Mesenteric fat pad (tissue), 1 donor: ENCODE data around the gene PPP2R2C. TPM values are rescaled to one million over a fixed set of nuclear protein-coding genes. Genes with fewer than 3 reads are reported as not detected.

Experiments
- DNase-seq: peaks from one replicate; pipeline ENCODE4 v3.0.0-alpha.2; 2020; ENCODE audit warnings: low spot score
- total RNA-seq: library from RNA; stranded (reverse); fragmentation: NEBNext Ultra II Directional; extraction: Animal tissue kit (Norgen Biotek cat#: 25700); gene quantifications from one replicate; pipeline ENCODE4 v1.2.1, GENCODE V29; 2021
- donor health status: DM: yes; HTN: yes; CAD: no.

PPP2R2C gene
- total RNA-seq, 1 donor from 2014 or later, result 1.1 TPM

DNA sequence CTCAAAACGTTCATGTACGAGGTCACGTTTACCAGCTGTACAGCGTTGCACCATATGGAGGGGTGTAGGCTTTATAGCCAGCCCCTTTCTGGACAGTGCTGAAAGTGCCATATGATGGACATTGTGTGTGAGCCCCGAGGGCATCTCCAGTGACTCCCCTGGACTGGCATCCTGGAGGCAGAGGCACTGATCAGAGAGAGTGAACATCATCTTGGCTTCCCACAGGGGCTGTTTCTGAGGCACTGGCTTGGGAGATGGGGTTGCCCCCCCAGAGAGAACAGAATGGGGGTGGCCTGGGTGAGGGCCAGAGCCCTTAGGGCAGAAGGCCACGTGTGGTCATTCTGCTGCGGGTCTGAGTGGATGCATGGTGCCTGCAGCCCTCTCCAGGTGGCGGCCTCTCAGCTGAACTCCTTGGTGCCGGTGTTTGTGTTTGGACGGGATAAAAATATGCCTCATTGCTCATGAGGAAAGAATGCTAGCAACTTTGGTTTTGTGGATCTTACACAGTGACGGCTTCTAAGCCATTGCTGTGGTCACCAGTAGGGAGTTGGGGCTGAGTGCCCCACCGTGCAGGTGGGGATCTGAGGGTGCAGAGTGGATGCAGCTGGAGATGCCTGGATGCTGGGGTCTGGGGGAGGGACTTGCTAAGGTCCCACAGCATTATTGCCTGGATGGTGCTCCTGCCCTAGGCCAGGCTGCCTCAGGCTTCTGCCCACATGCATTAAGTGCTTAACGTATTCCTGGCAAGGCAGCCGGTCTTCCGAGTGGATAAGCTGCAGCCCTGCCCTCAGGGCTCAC lies 199.4 kb downstream of the PPP2R2C start:
- no peak for DNase-seq

DNA sequence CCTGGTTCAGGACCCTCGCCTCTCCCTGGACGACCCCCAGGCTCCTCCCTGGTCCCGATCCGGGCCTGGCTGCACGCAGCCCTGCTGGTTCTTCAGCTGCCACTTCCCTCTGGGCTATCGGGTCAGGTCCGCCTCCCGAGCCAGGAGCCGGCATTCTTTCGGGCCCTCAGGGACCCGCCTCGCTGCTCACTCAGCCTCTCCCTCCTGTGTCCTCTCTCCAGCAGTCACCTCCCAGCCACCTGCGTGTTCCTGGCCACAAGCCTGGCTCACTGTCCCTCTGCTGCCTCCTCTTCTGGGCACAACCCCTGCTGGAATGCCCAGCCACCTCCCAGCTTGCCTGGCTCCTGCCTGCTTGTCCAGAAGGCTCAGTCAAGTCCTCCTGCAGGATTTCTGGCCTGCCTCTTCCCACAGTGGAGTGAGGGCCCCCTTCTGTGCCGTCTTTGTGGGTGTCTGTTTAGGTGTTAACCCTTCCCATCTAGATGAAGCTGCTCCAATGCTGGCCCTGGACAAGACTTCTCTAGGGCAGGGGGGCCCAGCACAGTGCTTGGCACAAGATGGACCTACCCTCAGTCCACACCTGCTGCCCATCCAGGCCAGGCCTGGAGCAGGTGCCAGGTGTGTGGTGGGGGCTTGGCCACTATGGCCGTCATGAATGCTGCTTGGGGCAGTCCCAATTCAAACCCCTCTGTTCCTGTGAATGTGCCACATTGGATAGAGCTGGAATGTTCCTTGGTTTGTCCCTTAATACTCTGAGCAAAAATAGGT lies 200.5 kb downstream of the PPP2R2C start:
- no peak for DNase-seq

DNA sequence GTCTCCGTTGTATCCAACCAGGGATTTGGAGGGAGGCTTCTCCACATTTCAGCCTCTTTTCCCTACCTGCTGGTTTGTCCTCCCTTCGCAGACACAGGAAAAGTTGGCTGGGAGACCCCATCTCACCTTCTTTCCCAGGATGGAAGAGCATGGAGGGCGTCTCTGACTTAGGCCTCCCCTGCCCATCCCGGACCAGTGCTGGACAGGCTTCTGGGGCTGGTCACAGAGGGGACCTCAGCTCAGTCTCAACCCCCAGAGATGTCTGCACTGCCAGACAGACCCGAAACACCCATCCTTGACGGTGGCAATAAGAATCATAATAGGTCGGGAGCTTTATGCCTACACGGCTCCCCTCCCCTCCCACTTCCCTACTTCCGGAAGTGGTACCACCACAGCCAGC lies 201.2 kb downstream of the PPP2R2C start:
- no peak for DNase-seq

DNA sequence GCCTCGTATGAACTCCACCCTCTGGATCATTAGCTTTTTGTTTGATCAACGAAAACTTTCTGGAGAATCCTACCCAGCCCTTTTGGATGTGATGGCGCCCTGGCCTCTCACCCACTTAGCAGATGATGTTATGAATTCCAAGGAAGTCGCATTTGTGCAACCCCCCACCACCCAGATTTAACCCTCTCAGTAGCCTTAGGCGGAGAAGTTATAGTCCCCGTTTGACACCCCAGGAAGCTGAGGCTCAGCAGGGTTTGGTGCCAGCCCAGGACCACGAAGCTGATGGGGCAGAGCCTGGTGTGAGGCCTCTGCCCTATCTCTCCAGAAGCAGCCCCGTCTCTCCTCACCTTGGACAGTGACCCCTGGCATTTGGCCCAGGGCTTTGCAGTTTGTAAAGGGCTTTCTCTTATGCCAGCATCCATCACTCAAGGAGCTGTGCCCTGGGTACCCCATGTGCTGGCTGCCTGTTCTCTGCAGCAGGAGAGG lies 201.7 kb downstream of the PPP2R2C start:
- no peak for DNase-seq

Other genes with a start within 250 kb of the PPP2R2C start
- 97.2 TPM for gene WFS1, start 202.8 kb downstream of the PPP2R2C start, total RNA-seq
- gene MAN2B2, start 102.6 kb upstream of the PPP2R2C start, total RNA-seq, result 33.1 TPM
- gene MRFAP1, start 168.1 kb upstream of the PPP2R2C start, total RNA-seq, result 234 TPM
- gene S100P, start 221.3 kb upstream of the PPP2R2C start, total RNA-seq, result 16.1 TPM
- 34.5 TPM for gene MRFAP1L1, start 237.3 kb upstream of the PPP2R2C start, total RNA-seq
- 14.2 TPM for gene BLOC1S4, start 243.6 kb upstream of the PPP2R2C start, total RNA-seq